SU-DHL-6 (cell line): ENCODE data around the gene PA2G4.

ENCODE experiments used
- H2AFZ ChIP-seq: fragments of 200-600 bp; sonication (generic); 2 replicates; pipeline ENCODE4 v1.6.1; 2014; ENCODE audit warnings: low read depth, mild to moderate bottlenecking, moderate library complexity, mixed read lengths, antibody characterized with exemption, low read length; ENCODE audit not compliant: severe bottlenecking
- H3F3A ChIP-seq: fragments of 200-600 bp; shearing (Covaris generic); 2 replicates; pipeline ENCODE4 v1.6.0; 2016; ENCODE audit warnings: antibody characterized with exemption, mild to moderate bottlenecking; ENCODE audit not compliant: insufficient read depth
- H3K27ac ChIP-seq: fragments of 200-600 bp; sonication (generic); 2 replicates; pipeline ENCODE4 v1.5.1; 2016; ENCODE audit warnings: low read depth, mild to moderate bottlenecking, low read length, moderate library complexity, mixed read lengths
- H3K27me3 ChIP-seq: fragments of 200-600 bp; sonication (generic), shearing (Covaris generic); 2 replicates; pipeline ENCODE4 v1.6.0; 2014; ENCODE audit warnings: mild to moderate bottlenecking, low read length
- H3K36me3 ChIP-seq: fragments of 200-600 bp; sonication (generic); 2 replicates; pipeline ENCODE4 v1.6.1; 2014; ENCODE audit warnings: mild to moderate bottlenecking, low read length, mixed read lengths
- H3K4me2 ChIP-seq: fragments of 300-600, 200-600 bp; shearing (Covaris generic), sonication (generic); 2 replicates; pipeline ENCODE4 v1.6.0; 2014; ENCODE audit warnings: low read length, low read depth, mild to moderate bottlenecking; ENCODE audit not compliant: poor library complexity, severe bottlenecking
- H3K4me3 ChIP-seq: fragments of 200-600 bp; sonication (generic); 2 replicates; pipeline ENCODE4 v1.5.1; 2014; ENCODE audit warnings: antibody characterized with exemption, low read length, mild to moderate bottlenecking, mixed read lengths; ENCODE audit not compliant: insufficient read depth, poor library complexity, severe bottlenecking
- H3K79me2 ChIP-seq: fragments of 200-600 bp; sonication (generic); 2 replicates; pipeline ENCODE4 v1.6.1; 2014; ENCODE audit warnings: mild to moderate bottlenecking, low read length, moderate library complexity; ENCODE audit not compliant: insufficient read depth
- H3K9ac ChIP-seq: fragments of 200-600 bp; sonication (generic); 2 replicates; pipeline ENCODE4 v1.7.0; 2014; ENCODE audit warnings: mild to moderate bottlenecking, low read length
- H3K9me2 ChIP-seq: fragments of 200-600 bp; sonication (generic); replicated peaks from 2 replicates; pipeline ENCODE4 v1.6.1; 2014; ENCODE audit warnings: low read length; ENCODE audit not compliant: insufficient read depth
- H3K9me3 ChIP-seq: fragments of 200-600 bp; sonication (generic); 2 replicates; pipeline ENCODE4 v1.6.1; 2014; ENCODE audit warnings: low read length, mixed read lengths; ENCODE audit not compliant: insufficient read depth
- H4K20me1 ChIP-seq: fragments of 200-600 bp; sonication (generic); 2 replicates; pipeline ENCODE4 v1.6.1; 2014; ENCODE audit warnings: low read depth, mild to moderate bottlenecking, antibody characterized with exemption, low read length, moderate library complexity, mixed read lengths
- EZH2phosphoT487 ChIP-seq: fragments of 200-600 bp; sonication (generic), shearing (Covaris generic); conservative IDR thresholded peaks from 2 replicates; pipeline ENCODE4 v1.6.1; 2018; ENCODE audit warnings: mild to moderate bottlenecking, antibody characterized with exemption, low read length, moderate library complexity, mixed read lengths
- TF ChIP-seq, protein P1 (sequence below): fragments of 200-600 bp; sonication (generic); IDR thresholded peaks from one replicate; pipeline ENCODE4 v1.5.1; 2017; ENCODE audit warnings: antibody characterized with exemption, mild to moderate bottlenecking, low read length, moderate library complexity; ENCODE audit not compliant: insufficient read depth, poor library complexity, severe bottlenecking

PA2G4 gene

DNA sequence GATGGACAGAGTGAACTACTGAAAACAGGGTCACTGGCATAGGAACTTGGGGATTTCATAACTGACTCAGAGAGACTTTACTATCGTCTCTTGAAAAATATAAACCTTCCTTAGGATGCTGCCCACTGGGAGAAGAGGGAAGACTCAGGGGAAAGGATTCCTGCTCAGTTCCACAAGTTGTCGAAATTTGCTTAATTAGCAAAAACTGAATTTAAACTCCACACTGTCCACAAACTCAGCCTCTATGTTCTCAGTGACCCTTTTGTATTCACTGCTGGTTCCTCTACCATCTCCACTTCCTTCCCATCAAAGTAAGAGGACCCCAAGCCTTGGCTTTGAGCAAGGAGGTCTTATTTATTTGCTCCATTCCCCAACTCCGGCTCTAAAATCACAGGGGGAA is 40.9 kb downstream of the PA2G4 start:
- no peak overlapping the region for H3K4me3 ChIP-seq
- no peak overlapping the region for H2AFZ ChIP-seq
- H3F3A ChIP-seq, result 0 out of 2 replicates have a peak, but pooled peaks cover 7% of the 10 kb centered on the region
- no peaks in the 10 kb centered on the region for H4K20me1 ChIP-seq
- no peak overlapping the region for H3K27ac ChIP-seq
- no peaks in the 10 kb centered on the region for H3K9me3 ChIP-seq
- H3K79me2 ChIP-seq, result no peaks in the 10 kb centered on the region
- H3K4me2 ChIP-seq, result no peak overlapping the region
- no peaks in the 10 kb centered on the region for H3K9me2 ChIP-seq
- TF ChIP-seq, protein P1, sequence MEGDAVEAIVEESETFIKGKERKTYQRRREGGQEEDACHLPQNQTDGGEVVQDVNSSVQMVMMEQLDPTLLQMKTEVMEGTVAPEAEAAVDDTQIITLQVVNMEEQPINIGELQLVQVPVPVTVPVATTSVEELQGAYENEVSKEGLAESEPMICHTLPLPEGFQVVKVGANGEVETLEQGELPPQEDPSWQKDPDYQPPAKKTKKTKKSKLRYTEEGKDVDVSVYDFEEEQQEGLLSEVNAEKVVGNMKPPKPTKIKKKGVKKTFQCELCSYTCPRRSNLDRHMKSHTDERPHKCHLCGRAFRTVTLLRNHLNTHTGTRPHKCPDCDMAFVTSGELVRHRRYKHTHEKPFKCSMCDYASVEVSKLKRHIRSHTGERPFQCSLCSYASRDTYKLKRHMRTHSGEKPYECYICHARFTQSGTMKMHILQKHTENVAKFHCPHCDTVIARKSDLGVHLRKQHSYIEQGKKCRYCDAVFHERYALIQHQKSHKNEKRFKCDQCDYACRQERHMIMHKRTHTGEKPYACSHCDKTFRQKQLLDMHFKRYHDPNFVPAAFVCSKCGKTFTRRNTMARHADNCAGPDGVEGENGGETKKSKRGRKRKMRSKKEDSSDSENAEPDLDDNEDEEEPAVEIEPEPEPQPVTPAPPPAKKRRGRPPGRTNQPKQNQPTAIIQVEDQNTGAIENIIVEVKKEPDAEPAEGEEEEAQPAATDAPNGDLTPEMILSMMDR, result no peak
- TF ChIP-seq EZH2phosphoT487, result no peak
- peaks cover 3% of the 10 kb centered on the region; the same call in 1 of the 2 replicates for H3K36me3 ChIP-seq
- H3K27me3 ChIP-seq, result no peaks in the 10 kb centered on the region
- H3K9ac ChIP-seq, result no peak overlapping the region

DNA sequence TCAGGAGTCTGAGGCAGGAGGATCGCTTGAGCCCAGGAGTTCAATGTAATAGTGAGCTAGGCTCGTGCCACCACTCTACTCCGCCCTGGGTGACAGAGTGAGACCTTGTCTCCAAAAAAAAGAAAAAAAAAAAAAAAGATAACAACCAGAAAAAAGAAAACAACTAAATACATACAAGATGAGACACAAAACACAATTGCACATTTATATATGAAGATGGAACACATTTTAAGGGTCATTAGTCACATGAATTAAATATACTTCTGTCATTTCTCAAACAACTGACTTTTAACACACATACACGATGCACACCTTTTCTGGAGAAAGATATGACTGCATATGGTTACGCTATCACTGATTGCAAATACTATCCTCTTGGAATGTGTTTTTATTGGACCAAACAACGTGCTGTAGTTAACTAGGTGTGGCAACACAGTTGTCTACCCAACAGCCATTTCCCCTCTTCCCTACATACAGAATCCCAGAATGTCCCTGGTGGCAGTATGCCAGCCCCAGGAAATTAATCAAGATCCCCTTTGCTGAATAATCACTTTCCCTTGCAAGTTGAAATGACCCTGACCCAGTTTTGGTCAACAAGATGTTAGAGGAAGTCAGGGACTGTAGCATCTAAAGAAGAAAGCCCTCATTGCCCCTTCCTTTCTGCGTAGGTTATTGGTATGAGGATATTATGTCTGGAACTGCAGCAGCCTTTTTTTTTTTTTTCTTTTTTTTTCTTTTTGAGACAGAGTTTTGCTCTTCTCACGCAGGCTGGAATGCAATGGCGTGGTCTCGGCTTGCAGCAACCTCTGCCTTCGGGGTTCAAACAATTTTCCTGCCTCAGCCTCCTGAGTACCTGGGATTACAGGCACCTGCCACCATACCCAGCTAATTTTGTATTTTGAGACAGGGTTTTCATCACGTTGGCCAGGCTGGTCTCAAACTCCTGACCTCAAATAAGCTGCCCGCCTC is 42.4 kb downstream of the PA2G4 start:
- no peaks in the 10 kb centered on the region for H3K9me2 ChIP-seq
- H3K36me3 ChIP-seq, result no peaks in the 10 kb centered on the region
- no peaks in the 10 kb centered on the region for H3K27me3 ChIP-seq
- no peak overlapping the region for H3K4me3 ChIP-seq
- H3K9ac ChIP-seq, result no peak overlapping the region
- H4K20me1 ChIP-seq, result no peaks in the 10 kb centered on the region
- H3K27ac ChIP-seq, result no peak overlapping the region
- peaks cover 13% of the 10 kb centered on the region; the same call in 1 of the 2 replicates for H3F3A ChIP-seq
- H3K79me2 ChIP-seq, result no peaks in the 10 kb centered on the region
- H3K9me3 ChIP-seq, result no peaks in the 10 kb centered on the region
- no peak overlapping the region for H2AFZ ChIP-seq
- TF ChIP-seq EZH2phosphoT487, result no peak
- TF ChIP-seq, protein P1, result no peak
- no peak overlapping the region for H3K4me2 ChIP-seq

DNA sequence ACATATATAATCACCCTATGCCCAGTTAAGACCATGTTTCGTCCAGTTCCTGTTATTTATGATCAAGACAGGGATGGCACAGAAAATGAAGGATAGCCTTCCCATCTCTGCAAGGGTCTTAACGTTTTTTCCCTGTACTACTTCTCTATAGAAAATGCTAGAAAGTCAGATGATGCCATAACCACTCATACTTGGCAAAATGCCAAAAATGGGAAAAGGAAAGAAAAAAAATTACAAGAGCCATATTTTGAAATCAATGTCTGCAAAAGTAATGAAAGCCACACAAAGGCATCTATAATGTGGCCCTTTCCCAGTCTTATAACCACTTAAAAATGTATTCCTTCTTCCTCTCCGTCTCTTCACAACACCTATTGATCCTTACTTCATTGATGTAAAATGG is 46.2 kb downstream of the PA2G4 start:
- TF ChIP-seq, protein P1, result no peak
- no peak for TF ChIP-seq EZH2phosphoT487

More for the DNA sequence above, 46.2 kb downstream of the PA2G4 start:
- peak overlapping the region; percentile 80 for H3K4me2 ChIP-seq
- H3K4me3 ChIP-seq, result no peak overlapping the region
- no peak overlapping the region for H2AFZ ChIP-seq
- H4K20me1 ChIP-seq, result no peaks in the 10 kb centered on the region
- no peak overlapping the region for H3K9ac ChIP-seq
- peaks cover 21% of the 10 kb centered on the region; the same call in 1 of the 2 replicates for H3F3A ChIP-seq
- H3K27me3 ChIP-seq, result no peaks in the 10 kb centered on the region
- no peaks in the 10 kb centered on the region for H3K9me3 ChIP-seq
- peaks cover 6% of the 10 kb centered on the region; the same call in 1 of the 2 replicates for H3K79me2 ChIP-seq
- no peaks in the 10 kb centered on the region for H3K9me2 ChIP-seq
- no peaks in the 10 kb centered on the region for H3K36me3 ChIP-seq
- H3K27ac ChIP-seq, result no peak overlapping the region
